OCI-LY1 (cell line): ENCODE results near the gene COIL.
A peak's percentile ranks its signal among the peaks of the same experiment; 100 is the strongest.

Source experiments
- H2AFZ ChIP-seq: fragments of 200-600 bp; sonication (generic), shearing (Covaris generic); 2 replicates; pipeline ENCODE4 v1.6.0; 2014; ENCODE audit warnings: antibody characterized with exemption, mild to moderate bottlenecking, low read length
- H3F3A ChIP-seq: fragments of 200-600 bp; sonication (generic), shearing (Covaris generic); 2 replicates; pipeline ENCODE4 v1.6.0; 2014; ENCODE audit warnings: mild to moderate bottlenecking, antibody characterized with exemption, low read length, moderate library complexity; ENCODE audit not compliant: insufficient read depth
- H3K27ac ChIP-seq: fragments of 200-600 bp; sonication (generic); 2 replicates; pipeline ENCODE4 v1.5.1; 2014; ENCODE audit warnings: low read length, mixed run types, mild to moderate bottlenecking, low read depth; ENCODE audit not compliant: poor library complexity, severe bottlenecking
- H3K27me3 ChIP-seq: fragments of 200-600 bp; sonication (generic); 2 replicates; pipeline ENCODE4 v1.6.0; 2014; ENCODE audit warnings: antibody characterized with exemption, mild to moderate bottlenecking, low read length, moderate library complexity; ENCODE audit not compliant: insufficient read depth
- H3K36me3 ChIP-seq: fragments of 200-600 bp; sonication (generic); 2 replicates; pipeline ENCODE4 v1.6.1; 2014; ENCODE audit warnings: mild to moderate bottlenecking, antibody characterized with exemption, low read length, moderate library complexity, mixed read lengths; ENCODE audit not compliant: insufficient read depth
- H3K4me1 ChIP-seq: fragments of 200-600 bp; sonication (generic); 2 replicates; pipeline ENCODE4 v1.5.1; 2014; ENCODE audit warnings: mild to moderate bottlenecking, low read length, moderate library complexity; ENCODE audit not compliant: insufficient read depth, severe bottlenecking
- H3K4me2 ChIP-seq: fragments of 200-600 bp; sonication (generic), shearing (Covaris generic); 2 replicates; pipeline ENCODE4 v1.6.1; 2014; ENCODE audit warnings: low read length
- H3K4me3 ChIP-seq: fragments of 200-600 bp; sonication (generic); 2 replicates; pipeline ENCODE4 v1.5.1; 2014; ENCODE audit warnings: low read length, low read depth, mild to moderate bottlenecking, mixed read lengths; ENCODE audit not compliant: poor library complexity, severe bottlenecking
- H3K79me2 ChIP-seq: fragments of 200-600 bp; shearing (Covaris generic); 2 replicates; pipeline ENCODE4 v1.6.1; 2016; ENCODE audit warnings: mixed run types, low read length, mixed read lengths; ENCODE audit not compliant: insufficient read depth
- H3K9ac ChIP-seq: fragments of 200-600 bp; sonication (generic), shearing (Covaris generic); 2 replicates; pipeline ENCODE4 v1.6.1; 2014; ENCODE audit warnings: mild to moderate bottlenecking, low read length, mixed read lengths
- H3K9me2 ChIP-seq: fragments of 200-600 bp; sonication (generic), shearing (Covaris generic); 2 replicates; pipeline ENCODE4 v1.6.1; 2014; ENCODE audit warnings: low read depth, mild to moderate bottlenecking, low read length, mixed read lengths
- H3K9me3 ChIP-seq: fragments of 200-600 bp; shearing (Covaris generic); 2 replicates; pipeline ENCODE4 v1.6.1; 2014; ENCODE audit warnings: low read length, mixed read lengths
- H4K20me1 ChIP-seq: fragments of 200-600 bp; sonication (generic), shearing (Covaris generic); 2 replicates; pipeline ENCODE4 v1.6.0; 2016; ENCODE audit warnings: mild to moderate bottlenecking, low read length; ENCODE audit not compliant: insufficient read depth
- CTCF ChIP-seq: fragments of 200-600 bp; sonication (generic), shearing (Covaris generic); IDR thresholded peaks from 2 replicates; pipeline ENCODE4 v1.5.1; 2017; ENCODE audit warnings: mild to moderate bottlenecking, antibody characterized with exemption, low read length, moderate library complexity, mixed read lengths
- EZH2 ChIP-seq: fragments of 200-600 bp; sonication (generic), shearing (Covaris generic); IDR thresholded peaks from 2 replicates; pipeline ENCODE4 v1.8.0; 2017; ENCODE audit warnings: borderline replicate concordance, mixed run types, mild to moderate bottlenecking, antibody characterized with exemption, low read length, moderate library complexity, mixed read lengths

Gene COIL

GRCh38 chr17:56898874-56899273 lies 62.0 kb downstream of the COIL start:
- H3K36me3 ChIP-seq = peaks cover 84% of the 10 kb centered on the region
- no peak overlapping the region for H2AFZ ChIP-seq
- H3F3A ChIP-seq = no peaks in the 10 kb centered on the region
- no peak overlapping the region for H3K27ac ChIP-seq
- H3K4me2 ChIP-seq = no peak overlapping the region
- H3K9me2 ChIP-seq = no peaks in the 10 kb centered on the region
- TF ChIP-seq EZH2 = no peak
- no peak for TF ChIP-seq CTCF
- no peaks in the 10 kb centered on the region for H3K27me3 ChIP-seq
- peaks cover 20% of the 10 kb centered on the region for H3K4me1 ChIP-seq
- H3K9me3 ChIP-seq = no peaks in the 10 kb centered on the region
- no peaks in the 10 kb centered on the region for H3K79me2 ChIP-seq
- H3K9ac ChIP-seq = no peak overlapping the region
- no peak overlapping the region for H3K4me3 ChIP-seq
- H4K20me1 ChIP-seq = no peaks in the 10 kb centered on the region

DNA sequence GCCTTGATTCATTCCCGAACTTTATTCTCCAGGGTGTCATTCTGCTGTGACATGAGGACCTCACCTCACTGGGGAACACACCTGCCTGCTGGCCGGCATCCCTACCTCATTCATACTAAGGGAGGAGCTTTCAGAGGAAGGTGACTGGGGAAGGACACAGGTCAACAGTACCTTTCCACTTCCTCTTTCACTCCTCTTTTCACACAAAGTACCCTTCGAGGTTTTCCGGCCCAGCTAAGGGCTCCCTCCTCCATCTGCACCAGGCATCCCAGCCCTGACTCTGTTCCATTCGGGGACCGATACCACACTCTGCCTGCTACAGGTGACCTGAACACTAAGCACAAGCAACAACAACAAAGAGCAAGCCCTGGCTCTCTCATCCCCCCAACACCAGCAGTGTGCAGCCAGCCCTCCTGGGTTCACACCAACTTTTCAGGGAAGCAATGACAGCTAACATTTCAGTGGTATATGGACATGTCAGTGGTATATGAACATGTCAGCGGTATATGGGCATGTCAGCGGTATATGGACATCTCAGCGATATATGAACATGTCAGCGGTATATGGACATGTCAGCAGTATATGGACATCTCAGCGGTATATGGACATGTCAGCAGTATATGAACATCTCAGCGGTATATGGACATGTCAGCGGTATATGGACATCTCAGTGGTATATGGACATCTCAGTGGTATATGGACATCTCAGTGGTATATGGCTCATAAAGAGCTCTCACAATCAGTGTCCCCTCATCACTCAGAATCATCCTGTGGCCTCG lies 63.0 kb downstream of the COIL start:
- Histone ChIP-seq H3K4me1 (peaks cover 20% of the 10 kb centered on the region), H3K9ac (no peak overlapping the region), H2AFZ (no peak overlapping the region), H3K9me2 (no peaks in the 10 kb centered on the region), H3K79me2 (no peaks in the 10 kb centered on the region), H3K4me2 (peak overlapping the region; percentile 33; the same call in 1 of the 2 replicates), H3F3A (no peaks in the 10 kb centered on the region), H3K36me3 (peaks cover 84% of the 10 kb centered on the region), H4K20me1 (no peaks in the 10 kb centered on the region), H3K4me3 (no peak overlapping the region), H3K9me3 (no peaks in the 10 kb centered on the region), H3K27me3 (no peaks in the 10 kb centered on the region), H3K27ac (peak overlapping the region; percentile 22)
- TF ChIP-seq CTCF (no peak), EZH2 (no peak)

GRCh38 chr17:56896968-56897359 lies 63.9 kb downstream of the COIL start:
- Histone ChIP-seq H3K9ac (no peak overlapping the region), H3K4me1 (peaks cover 20% of the 10 kb centered on the region), H3K27me3 (no peaks in the 10 kb centered on the region), H2AFZ (no peak overlapping the region), H3K27ac (peak overlapping the region; percentile 22), H3F3A (no peaks in the 10 kb centered on the region), H3K4me3 (no peak overlapping the region), H3K79me2 (no peaks in the 10 kb centered on the region), H3K36me3 (peaks cover 84% of the 10 kb centered on the region), H4K20me1 (no peaks in the 10 kb centered on the region), H3K9me2 (no peaks in the 10 kb centered on the region), H3K9me3 (no peaks in the 10 kb centered on the region), H3K4me2 (no peak overlapping the region)
- no peak for TF ChIP-seq CTCF
- TF ChIP-seq EZH2 = no peak
